PC-3 (cell line): ENCODE measurements around the gene PLAAT4. TPM values are rescaled to one million over a fixed set of nuclear protein-coding genes. Genes with fewer than 3 reads are reported as not detected.

Experiments used
- ATAC-seq: fragments of 200-7000 bp; cut with Tn5 transposase; 2 replicates; pipeline ENCODE4 v1.9.1; 2020; ENCODE audit warnings: mild to moderate bottlenecking, moderate library complexity
- BruUV-seq: library from RNA; stranded (reverse); fragments of 400-500 nt; replicated peaks from 2 replicates; lab custom pipeline; 2021; lab: Mats Ljungman, UMichigan
- CTCF ChIA-PET: fragments of 300-600 bp; sonication (Branson Sonifier 250); formaldehyde crosslinking; loops from one replicate; lab custom pipeline; 2022; ENCODE audit warnings: antibody characterized with exemption; lab: Charles Lee
- POLR2A ChIA-PET: fragments of 300-600 bp; sonication (Branson Sonifier 250); formaldehyde crosslinking; loops from one replicate; lab custom pipeline; 2022; ENCODE audit warnings: antibody characterized with exemption; ENCODE audit not compliant: unreplicated experiment; lab: Charles Lee
- DNase-seq: peaks from one replicate; pipeline ENCODE4 v3.0.0-alpha.2; 2015
- H2AFZ ChIP-seq: fragments of 300-600 bp; sonication (generic); 2 replicates; pipeline ENCODE4 v1.6.0; 2016; ENCODE audit warnings: antibody characterized with exemption, low read length
- H3F3A ChIP-seq: fragments of 300-600 bp; sonication (generic); one replicate; pipeline ENCODE4 v1.6.0; 2017; ENCODE audit warnings: antibody characterized with exemption, low read length, control low read depth, mild to moderate bottlenecking; ENCODE audit not compliant: unreplicated experiment
- H3K27ac ChIP-seq: fragments of 300-600 bp; sonication (generic); 2 replicates; pipeline ENCODE4 v1.5.1; 2016; ENCODE audit warnings: mild to moderate bottlenecking, low read length
- H3K27me3 ChIP-seq: fragments of 300-600 bp; sonication (generic); 2 replicates; pipeline ENCODE4 v1.6.1; 2016; ENCODE audit warnings: low read length, mixed read lengths
- H3K36me3 ChIP-seq: fragments of 300-600 bp; sonication (generic); 2 replicates; pipeline ENCODE4 v1.6.1; 2016; ENCODE audit warnings: low read depth, mixed run types, low read length, mixed read lengths
- H3K4me1 ChIP-seq: fragments of 300-600 bp; sonication (generic); 2 replicates; pipeline ENCODE4 v1.5.1; 2016; ENCODE audit warnings: low read length; ENCODE audit not compliant: insufficient read depth
- H3K4me2 ChIP-seq: fragments of 300-600 bp; sonication (generic); 2 replicates; pipeline ENCODE4 v1.6.0; 2016; ENCODE audit warnings: low read length
- H3K4me3 ChIP-seq: fragments of 300-600 bp; sonication (generic); 2 replicates; pipeline ENCODE4 v1.5.1; 2016; ENCODE audit warnings: mild to moderate bottlenecking, low read length, mixed read lengths
- H3K79me2 ChIP-seq: fragments of 300-600 bp; sonication (generic); 2 replicates; pipeline ENCODE4 v1.6.1; 2017; ENCODE audit warnings: low read length, mixed read lengths
- H3K9ac ChIP-seq: fragments of 300-600 bp; sonication (generic); 2 replicates; pipeline ENCODE4 v1.6.0; 2016; ENCODE audit warnings: mild to moderate bottlenecking, low read length
- H3K9me2 ChIP-seq: fragments of 300-600 bp; sonication (generic); replicated peaks from 2 replicates; pipeline ENCODE4 v1.6.1; 2016; ENCODE audit warnings: mixed run types, low read length, mixed read lengths
- H3K9me3 ChIP-seq: fragments of 300-600 bp; sonication (generic); 2 replicates; pipeline ENCODE4 v1.6.1; 2016; ENCODE audit warnings: low read length, mixed read lengths
- H4K20me1 ChIP-seq: fragments of 300-600 bp; sonication (generic); 2 replicates; pipeline ENCODE4 v1.6.1; 2016; ENCODE audit warnings: low read length, mixed read lengths
- EZH2 ChIP-seq: fragments of 300-600 bp; sonication (generic); IDR thresholded peaks from one replicate; pipeline ENCODE4 v1.6.1; 2017; ENCODE audit warnings: antibody characterized with exemption, mild to moderate bottlenecking, low read length; ENCODE audit not compliant: unreplicated experiment
- EZH2phosphoT487 ChIP-seq: fragments of 300-600 bp; sonication (generic); IDR thresholded peaks from 2 replicates; pipeline ENCODE4 v1.6.1; 2018; ENCODE audit warnings: mild to moderate bottlenecking, antibody characterized with exemption, low read length, borderline replicate concordance
- intact Hi-C: fragments of 100-400 bp; cut with micrococcal nuclease; formaldehyde crosslinking; loops from 2 replicates; pipeline ENCODE4 v1.9.0; 2023
- total RNA-seq: library from RNA; depleted of rRNA; stranded (reverse); fragments of >200 nt; gene quantifications from 2 replicates; pipeline ENCODE4 v1.2.3, GENCODE V29; 2014
- TF ChIP-seq, protein P1 (sequence below): fragments of 300-600 bp; sonication (generic); conservative IDR thresholded peaks from 2 replicates; pipeline ENCODE4 v1.5.1; 2017; ENCODE audit warnings: antibody characterized with exemption, low read depth, mild to moderate bottlenecking, low read length

The PLAAT4 gene
- total RNA-seq, 1 experiment from 2014 or later = 5.4 TPM

- DNase-seq = peak; percentile 10
- no peak overlapping the region for H2AFZ ChIP-seq
- H3F3A ChIP-seq = no peaks in the 10 kb centered on the region
- H3K9me2 ChIP-seq = no peaks in the 10 kb centered on the region
- H3K36me3 ChIP-seq = no peaks in the 10 kb centered on the region
- intact Hi-C loops = no loop called here
- no TSS peak for BruUV-seq
- no peaks in the 10 kb centered on the region for H3K79me2 ChIP-seq
- TF ChIP-seq EZH2 (no peak), EZH2phosphoT487 (no peak)
- TF ChIP-seq, protein P1, sequence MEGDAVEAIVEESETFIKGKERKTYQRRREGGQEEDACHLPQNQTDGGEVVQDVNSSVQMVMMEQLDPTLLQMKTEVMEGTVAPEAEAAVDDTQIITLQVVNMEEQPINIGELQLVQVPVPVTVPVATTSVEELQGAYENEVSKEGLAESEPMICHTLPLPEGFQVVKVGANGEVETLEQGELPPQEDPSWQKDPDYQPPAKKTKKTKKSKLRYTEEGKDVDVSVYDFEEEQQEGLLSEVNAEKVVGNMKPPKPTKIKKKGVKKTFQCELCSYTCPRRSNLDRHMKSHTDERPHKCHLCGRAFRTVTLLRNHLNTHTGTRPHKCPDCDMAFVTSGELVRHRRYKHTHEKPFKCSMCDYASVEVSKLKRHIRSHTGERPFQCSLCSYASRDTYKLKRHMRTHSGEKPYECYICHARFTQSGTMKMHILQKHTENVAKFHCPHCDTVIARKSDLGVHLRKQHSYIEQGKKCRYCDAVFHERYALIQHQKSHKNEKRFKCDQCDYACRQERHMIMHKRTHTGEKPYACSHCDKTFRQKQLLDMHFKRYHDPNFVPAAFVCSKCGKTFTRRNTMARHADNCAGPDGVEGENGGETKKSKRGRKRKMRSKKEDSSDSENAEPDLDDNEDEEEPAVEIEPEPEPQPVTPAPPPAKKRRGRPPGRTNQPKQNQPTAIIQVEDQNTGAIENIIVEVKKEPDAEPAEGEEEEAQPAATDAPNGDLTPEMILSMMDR = no peak
- no peaks in the 10 kb centered on the region for H3K4me1 ChIP-seq
- H3K4me3 ChIP-seq = no peak overlapping the region
- no peak overlapping the region for H3K9ac ChIP-seq
- ChIA-PET CTCF (no interaction called here), POLR2A (no interaction called here)
- ATAC-seq = no peak
- no peaks in the 10 kb centered on the region for H4K20me1 ChIP-seq
- no peaks in the 10 kb centered on the region for H3K27me3 ChIP-seq
- no peak overlapping the region for H3K27ac ChIP-seq
- no peaks in the 10 kb centered on the region for H3K9me3 ChIP-seq
- H3K4me2 ChIP-seq = no peak overlapping the region
Observed at GRCh38 chr11:63489879-63490278, 46.7 kb upstream of the PLAAT4 start.

GRCh38 chr11:63490551-63491239 is 45.9 kb upstream of the PLAAT4 start, which contains the start of gene PLAAT5:
TSS of gene PLAAT5 (minus strand) at chr11:63491167. CDS start at chr11:63491034, 133 bp downstream.
- no peaks in the 10 kb centered on the region for H3K79me2 ChIP-seq
- ChIA-PET POLR2A (no interaction called here), CTCF (interaction anchor here (0.6 kb wide), 1 partner anchor 9 kb away, joined by 3 read pairs; no protein-coding TSS in a partner anchor)
- no peak within 1 kb of the TSS for H3K9ac ChIP-seq
- TF ChIP-seq EZH2 (no peak), EZH2phosphoT487 (no peak)
- TF ChIP-seq, protein P1 = no peak
- no peak within 1 kb of the TSS for H2AFZ ChIP-seq
- H3K4me2 ChIP-seq = no peak within 1 kb of the TSS
- H3K27ac ChIP-seq = no peak within 1 kb of the TSS
- ATAC-seq = no peak
- H3K27me3 ChIP-seq = no peaks in the 10 kb centered on the region
- no peaks in the 10 kb centered on the region for H3F3A ChIP-seq
- no peaks in the 10 kb centered on the region for H4K20me1 ChIP-seq
- no peak for DNase-seq
- H3K4me1 ChIP-seq = no peaks in the 10 kb centered on the region
- no peaks in the 10 kb centered on the region for H3K36me3 ChIP-seq
- no peak within 1 kb of the TSS for H3K4me3 ChIP-seq
- H3K9me2 ChIP-seq = no peaks in the 10 kb centered on the region
- intact Hi-C loops = no loop called here
- no peaks in the 10 kb centered on the region for H3K9me3 ChIP-seq
- BruUV-seq = no TSS peak

DNA sequence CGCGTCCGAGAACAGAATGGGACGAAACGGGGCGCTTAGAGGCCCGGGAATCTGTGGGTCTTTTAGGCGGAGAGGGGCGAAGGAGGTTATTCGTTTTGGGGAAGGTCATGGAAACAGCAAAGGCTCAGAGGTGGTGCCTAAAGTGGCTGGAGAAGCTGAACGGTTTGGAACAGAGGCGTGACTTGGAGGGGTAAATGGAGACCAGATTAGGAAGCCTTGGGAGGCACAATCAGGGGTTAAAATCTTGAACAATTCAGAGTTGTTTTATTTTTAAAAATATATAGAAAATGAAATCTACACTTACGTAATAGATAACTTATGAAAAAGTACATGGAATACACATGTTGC is 45.4 kb upstream of the PLAAT4 start:
- no peak for DNase-seq
- no peaks in the 10 kb centered on the region for H3K9me3 ChIP-seq
- H3K36me3 ChIP-seq = no peaks in the 10 kb centered on the region
- no peaks in the 10 kb centered on the region for H3K79me2 ChIP-seq
- no peaks in the 10 kb centered on the region for H3F3A ChIP-seq
- H3K4me1 ChIP-seq = no peaks in the 10 kb centered on the region
- ChIA-PET POLR2A (no interaction called here), CTCF (no interaction called here)
- no peak overlapping the region for H3K4me2 ChIP-seq
- no peak overlapping the region for H3K4me3 ChIP-seq
- H4K20me1 ChIP-seq = no peaks in the 10 kb centered on the region
- no peak for TF ChIP-seq EZH2phosphoT487
- no peak for TF ChIP-seq EZH2
- TF ChIP-seq, protein P1 = no peak
- intact Hi-C loops = no loop called here
- H3K27me3 ChIP-seq = no peaks in the 10 kb centered on the region
- H2AFZ ChIP-seq = no peak overlapping the region
- ATAC-seq = no peak
- BruUV-seq = no TSS peak
- H3K9ac ChIP-seq = no peak overlapping the region
- H3K27ac ChIP-seq = no peak overlapping the region
- no peaks in the 10 kb centered on the region for H3K9me2 ChIP-seq
